Endodermal cell (in vitro differentiated cells): Measurements from ENCODE around the gene SSH2. TPM values are rescaled to one million over a fixed set of nuclear protein-coding genes. Genes with fewer than 3 reads are reported as not detected.

ENCODE experiments used
- DNase-seq: peaks from one replicate; pipeline ENCODE4 v3.0.0-alpha.2; 2017
- H3K27ac ChIP-seq: 2 replicates; pipeline ENCODE4 v1.5.1; 2013; ENCODE audit warnings: mild to moderate bottlenecking, low read depth, low read length, moderate library complexity
- H3K27me3 ChIP-seq: 2 replicates; pipeline ENCODE4 v1.6.1; 2013; ENCODE audit warnings: mild to moderate bottlenecking, low read length, moderate library complexity; ENCODE audit not compliant: insufficient read depth, control insufficient read depth, poor library complexity, severe bottlenecking
- H3K36me3 ChIP-seq: 2 replicates; pipeline ENCODE4 v1.7.0; 2013; ENCODE audit warnings: mild to moderate bottlenecking, low read length, moderate library complexity; ENCODE audit not compliant: control insufficient read depth, insufficient read depth
- H3K4me1 ChIP-seq: one replicate; pipeline ENCODE4 v1.7.0; 2013; ENCODE audit warnings: low read length; ENCODE audit not compliant: control insufficient read depth, insufficient read depth
- H3K4me3 ChIP-seq: 2 replicates; pipeline ENCODE4 v1.5.1; 2013; ENCODE audit warnings: mild to moderate bottlenecking, low read length, moderate library complexity
- H3K9ac ChIP-seq: 2 replicates; pipeline ENCODE4 v1.6.1; 2013; ENCODE audit warnings: mild to moderate bottlenecking, low read length, moderate library complexity; ENCODE audit not compliant: poor library complexity, severe bottlenecking; ENCODE audit errors: extremely low read depth
- H3K9me3 ChIP-seq: 2 replicates; pipeline ENCODE4 v1.6.1; 2013; ENCODE audit warnings: mild to moderate bottlenecking, low read length, moderate library complexity; ENCODE audit not compliant: control insufficient read depth
- H3K27ac Mint-ChIP-seq: 2 replicates; pipeline ENCODE4 v1.8.0; 2020; ENCODE audit warnings: mixed read lengths
- H3K27me3 Mint-ChIP-seq: 2 replicates; pipeline ENCODE4 v1.8.0; 2021; ENCODE audit warnings: mild to moderate bottlenecking, mixed read lengths; ENCODE audit not compliant: insufficient read depth
- H3K36me3 Mint-ChIP-seq: 2 replicates; pipeline ENCODE4 v1.8.0; 2020; ENCODE audit warnings: low read depth, mixed read lengths
- H3K4me1 Mint-ChIP-seq: 2 replicates; pipeline ENCODE4 v1.8.0; 2020; ENCODE audit warnings: mixed read lengths
- H3K4me3 Mint-ChIP-seq: 2 replicates; pipeline ENCODE4 v1.8.0; 2020; ENCODE audit warnings: mild to moderate bottlenecking, moderate library complexity, mixed read lengths
- H3K9me3 Mint-ChIP-seq: 2 replicates; pipeline ENCODE4 v1.8.0; 2020; ENCODE audit warnings: mild to moderate bottlenecking, mixed read lengths
- CTCF ChIP-seq: fragments of 200-600 bp; sonication (generic); conservative IDR thresholded peaks from 2 replicates; pipeline ENCODE4 v1.5.0; 2021; ENCODE audit warnings: antibody characterized with exemption, mild to moderate bottlenecking
- WGBS, 2 experiments: methylation state at CpG; one replicate each; pipeline versions ENCODE4 v1.1.5 to v1.1.7; 2013; ENCODE audit warnings: missing lambda C conversion rate in 2 of 2, mixed read lengths in 1 of 2; ENCODE audit not compliant: insufficient coverage in 1 of 2, insufficient read length in 1 of 2; 5-methylcytosine and 5-hydroxymethylcytosine counted together
- total RNA-seq, 2 donors: library from RNA; stranded (reverse); fragmentation: NEBNext Ultra II Directional in 1 of 2; extraction: Animal tissue kit (Norgen Biotek cat#: 25700) in 1 of 2; gene quantifications; 2 replicates in 1 of 2; 3 replicates in 1 of 2; pipeline ENCODE4 v1.2.1, GENCODE V29; 2021

The SSH2 gene
- total RNA-seq, 2 donors from 2014 or later = 11.3 to 13.5 TPM

DNA sequence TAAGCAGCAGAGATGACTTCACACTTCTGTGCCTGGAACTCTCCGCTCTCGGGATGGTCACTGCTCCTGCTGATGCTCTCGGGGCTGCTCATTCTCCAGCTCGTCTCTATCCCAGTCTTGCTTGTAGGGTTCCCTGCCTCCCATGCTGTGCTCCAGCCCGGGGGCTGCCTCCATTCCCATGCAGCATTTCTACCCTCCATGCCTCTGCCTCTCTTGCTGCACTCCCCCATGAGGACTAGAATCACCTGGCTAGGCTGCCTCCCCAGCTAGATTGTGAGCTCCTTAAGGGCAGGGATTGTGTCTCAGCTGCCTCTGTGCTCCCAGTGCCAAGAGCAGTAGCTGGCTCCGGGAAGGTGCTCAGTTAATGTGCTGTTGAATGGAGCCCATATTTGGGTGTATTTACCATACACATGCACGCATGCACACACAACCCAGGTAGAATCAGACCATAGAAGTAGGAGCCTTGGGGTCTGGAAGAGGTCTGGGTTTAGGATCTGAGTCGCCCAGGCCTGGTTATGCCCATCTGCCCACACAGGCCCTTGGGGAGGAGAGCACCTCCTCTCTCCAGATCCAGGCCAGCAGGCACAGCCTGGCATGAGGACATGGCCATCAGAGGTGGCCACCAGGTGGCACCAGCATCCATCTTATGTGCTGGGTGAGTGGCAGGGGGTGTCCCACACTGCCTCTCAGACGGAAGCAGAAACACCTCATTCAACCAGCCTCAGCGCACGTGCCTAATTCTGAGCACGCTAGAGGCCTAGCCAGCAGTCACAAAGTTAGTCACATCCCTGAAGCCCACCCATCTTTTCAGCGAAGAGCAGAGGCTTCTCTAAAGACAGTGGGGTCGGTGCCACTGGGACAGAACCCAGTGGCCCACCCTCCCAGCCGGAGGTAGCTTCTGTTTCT is 349.9 kb downstream of the SSH2 start:
- H3K9me3 Mint-ChIP-seq = no peaks in the 10 kb centered on the region
- H3K9me3 ChIP-seq = no peaks in the 10 kb centered on the region
- H3K36me3 Mint-ChIP-seq = peaks cover 35% of the 10 kb centered on the region
- H3K9ac ChIP-seq = no peak overlapping the region
- H3K27me3 ChIP-seq = no peaks in the 10 kb centered on the region
- peak; percentile 88 for TF ChIP-seq CTCF
- H3K4me3 Mint-ChIP-seq = no peak overlapping the region
- WGBS, 2 experiments = 76 to 78% methylated on average over 14 to 15 of the region's 15 CpGs
- peaks cover 9% of the 10 kb centered on the region for H3K4me1 Mint-ChIP-seq
- no peak overlapping the region for H3K4me3 ChIP-seq
- H3K27ac ChIP-seq = no peak overlapping the region
- no peak overlapping the region for H3K27ac Mint-ChIP-seq
- peaks cover 8% of the 10 kb centered on the region for H3K4me1 ChIP-seq
- peak; percentile 97 for DNase-seq
- H3K36me3 ChIP-seq = peaks cover 30% of the 10 kb centered on the region
- no peaks in the 10 kb centered on the region for H3K27me3 Mint-ChIP-seq

- H3K27ac Mint-ChIP-seq = no peak overlapping the region
- 91% methylated on average over 6 to 14 of the region's 14 CpGs for WGBS, 2 experiments
These were observed 351.2 kb downstream of the SSH2 start for GRCh38 chr17:29578626-29579485.

More at GRCh38 chr17:29578626-29579485, 351.2 kb downstream of the SSH2 start:
- Mint-ChIP-seq H3K36me3 (peaks cover 39% of the 10 kb centered on the region), H3K4me1 (peaks cover 1% of the 10 kb centered on the region), H3K9me3 (no peaks in the 10 kb centered on the region), H3K27me3 (no peaks in the 10 kb centered on the region), H3K4me3 (no peak overlapping the region)
- Histone ChIP-seq H3K9me3 (no peaks in the 10 kb centered on the region), H3K27me3 (no peaks in the 10 kb centered on the region), H3K9ac (no peak overlapping the region), H3K27ac (no peak overlapping the region), H3K4me3 (no peak overlapping the region), H3K4me1 (no peaks in the 10 kb centered on the region), H3K36me3 (peaks cover 41% of the 10 kb centered on the region)
- peak; percentile 32 for DNase-seq
- TF ChIP-seq CTCF = no peak
